ENCODE results near the gene GPBP1L1. TPM values are rescaled to one million over a fixed set of nuclear protein-coding genes. Genes with fewer than 3 reads are reported as not detected.

GPBP1L1 gene
- total and polyA plus RNA-seq, 9 of the 15 experiments (the other 6 are each of a cell fraction or from before 2014, with no cell fraction given), result 86.0 to 216 (median 138) TPM

DNA sequence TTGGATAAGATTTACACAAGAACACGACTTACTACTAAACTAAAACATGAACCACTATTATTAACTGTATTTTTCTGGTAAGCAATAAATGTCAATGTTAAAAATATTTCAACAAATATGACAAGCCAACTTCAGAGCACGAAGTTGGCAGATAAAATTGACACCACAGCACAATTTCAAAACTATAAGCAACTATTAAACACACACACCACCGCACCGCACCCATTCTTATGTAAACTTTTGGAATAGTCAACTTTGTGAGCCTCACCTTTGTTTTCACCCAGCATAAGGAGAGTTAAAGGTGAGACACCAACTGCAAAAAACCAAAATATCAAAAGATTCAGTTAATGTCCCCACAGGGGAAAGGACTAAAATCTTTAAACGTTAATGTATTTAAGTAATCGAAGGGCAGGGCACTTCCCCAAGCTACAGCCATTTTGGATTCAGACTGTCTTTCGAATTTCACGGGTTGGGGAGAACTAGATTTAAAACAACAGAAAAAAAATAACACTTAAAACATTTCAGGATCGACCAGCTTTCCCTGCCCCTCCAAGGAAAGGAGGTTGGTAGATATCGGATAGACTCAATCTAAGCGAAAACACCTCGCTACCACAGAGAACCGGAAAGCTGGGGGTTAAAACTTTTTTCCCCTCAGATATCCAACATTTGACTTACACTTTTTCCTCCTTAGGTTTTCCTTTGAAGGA is 872 bp downstream of the GPBP1L1 start (continued):
- no peak for TF ChIP-seq HDAC3 (IDR thresholded peaks at IDR 0.05; ENCODE audit: borderline replicate concordance, partially characterized antibody)
- no peak for TF ChIP-seq NCOR1 (IDR thresholded peaks at IDR 0.05)
- no peak for TF ChIP-seq EGR1 (conservative IDR thresholded peaks at IDR 0.05)
- TF ChIP-seq DNMT1 (IDR thresholded peaks at IDR 0.05), result 0 out of 2 replicates have a peak, but pooled peaks have one; percentile 20
- no peak for TF ChIP-seq NFXL1 (CRISPR knock-in tag; IDR thresholded peaks at IDR 0.05)
- TF ChIP-seq MTA1 (IDR thresholded peaks at IDR 0.05; ENCODE audit: borderline replicate concordance), result no peak
- TF ChIP-seq, protein P1, sequence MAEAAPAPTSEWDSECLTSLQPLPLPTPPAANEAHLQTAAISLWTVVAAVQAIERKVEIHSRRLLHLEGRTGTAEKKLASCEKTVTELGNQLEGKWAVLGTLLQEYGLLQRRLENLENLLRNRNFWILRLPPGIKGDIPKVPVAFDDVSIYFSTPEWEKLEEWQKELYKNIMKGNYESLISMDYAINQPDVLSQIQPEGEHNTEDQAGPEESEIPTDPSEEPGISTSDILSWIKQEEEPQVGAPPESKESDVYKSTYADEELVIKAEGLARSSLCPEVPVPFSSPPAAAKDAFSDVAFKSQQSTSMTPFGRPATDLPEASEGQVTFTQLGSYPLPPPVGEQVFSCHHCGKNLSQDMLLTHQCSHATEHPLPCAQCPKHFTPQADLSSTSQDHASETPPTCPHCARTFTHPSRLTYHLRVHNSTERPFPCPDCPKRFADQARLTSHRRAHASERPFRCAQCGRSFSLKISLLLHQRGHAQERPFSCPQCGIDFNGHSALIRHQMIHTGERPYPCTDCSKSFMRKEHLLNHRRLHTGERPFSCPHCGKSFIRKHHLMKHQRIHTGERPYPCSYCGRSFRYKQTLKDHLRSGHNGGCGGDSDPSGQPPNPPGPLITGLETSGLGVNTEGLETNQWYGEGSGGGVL (CRISPR knock-in tag; IDR thresholded peaks at IDR 0.05), result no peak
- no peak for TF ChIP-seq NCOA1 (IDR thresholded peaks at IDR 0.05; ENCODE audit: low read depth)
- no peak for TF ChIP-seq XRCC5 (IDR thresholded peaks at IDR 0.05; ENCODE audit: low read depth, low read length)
- TF ChIP-seq, protein P2, sequence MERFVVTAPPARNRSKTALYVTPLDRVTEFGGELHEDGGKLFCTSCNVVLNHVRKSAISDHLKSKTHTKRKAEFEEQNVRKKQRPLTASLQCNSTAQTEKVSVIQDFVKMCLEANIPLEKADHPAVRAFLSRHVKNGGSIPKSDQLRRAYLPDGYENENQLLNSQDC (CRISPR knock-in tag; IDR thresholded peaks at IDR 0.05), result no peak
- TF ChIP-seq GTF2E2 (tag; IDR thresholded peaks at IDR 0.05), result 0 out of 2 replicates have a peak, but pooled peaks have one; percentile 14
- TF ChIP-seq, protein P3, sequence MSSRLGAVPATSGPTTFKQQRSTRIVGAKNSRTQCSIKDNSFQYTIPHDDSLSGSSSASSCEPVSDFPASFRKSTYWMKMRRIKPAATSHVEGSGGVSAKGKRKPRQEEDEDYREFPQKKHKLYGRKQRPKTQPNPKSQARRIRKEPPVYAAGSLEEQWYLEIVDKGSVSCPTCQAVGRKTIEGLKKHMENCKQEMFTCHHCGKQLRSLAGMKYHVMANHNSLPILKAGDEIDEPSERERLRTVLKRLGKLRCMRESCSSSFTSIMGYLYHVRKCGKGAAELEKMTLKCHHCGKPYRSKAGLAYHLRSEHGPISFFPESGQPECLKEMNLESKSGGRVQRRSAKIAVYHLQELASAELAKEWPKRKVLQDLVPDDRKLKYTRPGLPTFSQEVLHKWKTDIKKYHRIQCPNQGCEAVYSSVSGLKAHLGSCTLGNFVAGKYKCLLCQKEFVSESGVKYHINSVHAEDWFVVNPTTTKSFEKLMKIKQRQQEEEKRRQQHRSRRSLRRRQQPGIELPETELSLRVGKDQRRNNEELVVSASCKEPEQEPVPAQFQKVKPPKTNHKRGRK (tag; IDR thresholded peaks at IDR 0.05), result 0 out of 2 replicates have a peak, but pooled peaks have one; percentile 30
- no peak for TF ChIP-seq ZKSCAN3 (CRISPR knock-in tag; IDR thresholded peaks at IDR 0.05)
- 0 out of 4 replicates have a peak, but pooled peaks of 1 of the 2 experiments have one; percentile 28 for TF ChIP-seq SIN3A (IDR thresholded peaks at IDR 0.05; ENCODE audit: borderline replicate concordance in 2 of 2, control insufficient read depth in 1 of 2, low read depth in 2 of 2, low read length in 2 of 2)
- no peak for TF ChIP-seq CBX2 (IDR thresholded peaks at IDR 0.05; ENCODE audit: insufficient read depth, low read length, poor library complexity, severe bottlenecking)
- no peak for TF ChIP-seq PKNOX1 (IDR thresholded peaks at IDR 0.05)
- no peak for TF ChIP-seq TSHZ1 (CRISPR knock-in tag; IDR thresholded peaks at IDR 0.05)
- TF ChIP-seq CREB1 (IDR thresholded peaks at IDR 0.05), result no peak
- TF ChIP-seq CREB1 (CRISPR knock-in tag; IDR thresholded peaks at IDR 0.05), result no peak
- no peak for TF ChIP-seq CBFA2T3 (IDR thresholded peaks at IDR 0.05)
- no peak for TF ChIP-seq ZNF444 (CRISPR knock-in tag; IDR thresholded peaks at IDR 0.05)

Measured in K562 (cell line).